GM21717 (cell line): ENCODE results near the gene DBH.
"Not testable (repeated sequence)": the region's sequence is repeated elsewhere in the genome, so short reads cannot be mapped to it uniquely, and the experiment has no call there.

ENCODE experiments used
- ATAC-seq: cut with Tn5 transposase; IDR thresholded peaks from one replicate; pipeline ENCODE4 v1.9.1; 2021; ENCODE audit warnings: mild to moderate bottlenecking, moderate library complexity; ENCODE audit not compliant: unreplicated experiment

The DBH gene

GRCh38 chr9:133661846-133662540 lies 25.8 kb downstream of the DBH start:
- ATAC-seq: no peak

GRCh38 chr9:133664173-133665050 lies 28.2 kb downstream of the DBH start:
- ATAC-seq: no peak

DNA sequence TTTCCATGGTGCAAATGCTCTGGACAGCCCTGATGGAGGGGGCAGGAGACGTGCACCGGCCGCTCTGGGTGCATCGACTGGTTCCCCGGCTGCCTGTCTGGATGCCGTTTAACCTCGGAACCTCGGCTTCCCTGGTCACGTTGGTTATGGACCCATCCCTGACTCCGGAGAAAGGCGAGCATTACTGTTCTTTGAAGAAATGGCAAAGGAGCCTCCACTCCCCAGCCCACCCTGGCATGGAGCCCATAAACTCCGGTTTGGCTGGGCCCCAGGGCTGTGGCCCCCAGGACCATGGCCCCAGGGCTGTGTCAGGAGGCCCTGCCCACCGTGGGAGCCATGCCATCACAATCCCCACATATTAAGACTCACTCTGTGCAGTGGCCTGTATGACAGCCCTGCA lies 28.9 kb downstream of the DBH start:
- no peak for ATAC-seq

GRCh38 chr9:133665535-133665934 lies 29.4 kb downstream of the DBH start:
- no peak for ATAC-seq

DNA sequence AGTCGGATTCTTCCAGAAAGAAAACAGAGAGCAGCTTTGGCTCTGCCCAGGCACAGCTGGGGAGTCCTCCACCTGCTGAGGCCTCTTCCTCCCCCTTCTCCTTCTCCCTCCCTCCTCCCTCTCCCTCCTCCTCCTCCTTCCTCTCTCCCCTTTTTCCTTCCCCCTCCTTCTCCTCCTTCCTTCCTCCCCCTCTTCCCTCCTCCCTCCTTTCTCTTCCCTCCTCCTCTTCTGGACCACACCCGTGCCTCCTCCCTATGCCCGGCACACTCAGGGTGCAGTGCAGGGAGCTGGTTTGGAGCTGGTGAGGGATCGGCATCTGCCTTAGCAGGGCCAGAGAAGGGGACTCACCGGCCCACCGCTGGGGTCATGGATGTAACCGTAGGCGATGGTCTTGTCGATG lies 30.2 kb downstream of the DBH start:
- no peak for ATAC-seq

- no peak for ATAC-seq
Observed at GRCh38 chr9:133666845-133667244, 30.7 kb downstream of the DBH start.

DNA sequence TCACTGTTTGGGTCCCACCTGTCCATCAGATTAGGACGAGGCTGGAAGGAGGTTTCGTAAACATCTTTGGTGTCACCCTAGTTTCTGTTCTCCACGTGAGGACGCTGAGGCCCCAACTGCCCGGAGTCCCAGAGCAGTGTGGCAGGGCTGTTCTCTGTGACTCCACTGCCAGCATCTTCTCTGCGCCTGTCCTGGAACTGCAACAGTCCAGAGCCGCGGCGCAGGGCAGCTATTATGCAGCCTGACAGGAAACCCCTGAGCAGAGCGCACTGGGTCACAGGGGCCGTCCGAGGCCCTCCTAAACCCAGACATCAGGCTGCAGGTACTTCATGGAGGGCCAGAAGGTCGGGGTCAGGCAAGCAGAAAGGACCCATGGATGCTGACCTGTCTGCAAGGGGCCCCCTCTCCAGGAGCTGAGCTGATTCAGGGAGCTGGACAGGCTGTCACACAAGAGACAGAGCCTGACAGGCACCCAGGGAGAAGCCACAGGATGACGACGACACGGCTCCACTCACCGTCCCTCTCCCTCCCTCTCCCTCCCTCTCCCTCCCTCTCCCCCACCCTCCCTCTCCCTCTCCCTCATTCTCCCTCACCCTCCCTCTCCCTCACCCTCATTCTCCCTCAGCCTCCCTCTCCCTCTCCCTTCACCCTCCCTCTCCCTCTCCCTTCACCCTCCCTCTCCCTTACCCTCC lies 31.7 kb downstream of the DBH start:
- ATAC-seq: no peak

GRCh38 chr9:133669182-133669801 lies 33.1 kb downstream of the DBH start:
- ATAC-seq: no peak

DNA sequence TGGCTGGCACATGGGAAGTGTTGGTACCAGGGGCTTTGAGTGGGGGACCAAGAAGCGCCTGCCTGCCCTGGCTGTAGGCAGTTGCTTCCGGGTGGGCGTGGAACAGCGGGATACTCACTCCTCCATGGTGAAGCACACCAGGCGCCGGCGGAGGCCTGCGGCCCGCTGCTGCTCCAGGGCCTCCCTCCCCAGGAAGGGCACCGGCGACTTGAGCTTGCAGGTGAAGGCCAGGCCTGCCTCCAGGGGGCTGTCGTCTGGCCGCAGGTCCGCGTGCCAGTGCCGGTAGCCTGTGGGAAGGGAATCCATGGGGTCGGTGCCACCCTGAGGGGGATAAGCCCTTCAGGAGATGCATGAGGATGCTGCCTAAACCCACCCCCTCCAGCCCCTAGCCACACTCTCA lies 34.3 kb downstream of the DBH start:
- no peak for ATAC-seq

DNA sequence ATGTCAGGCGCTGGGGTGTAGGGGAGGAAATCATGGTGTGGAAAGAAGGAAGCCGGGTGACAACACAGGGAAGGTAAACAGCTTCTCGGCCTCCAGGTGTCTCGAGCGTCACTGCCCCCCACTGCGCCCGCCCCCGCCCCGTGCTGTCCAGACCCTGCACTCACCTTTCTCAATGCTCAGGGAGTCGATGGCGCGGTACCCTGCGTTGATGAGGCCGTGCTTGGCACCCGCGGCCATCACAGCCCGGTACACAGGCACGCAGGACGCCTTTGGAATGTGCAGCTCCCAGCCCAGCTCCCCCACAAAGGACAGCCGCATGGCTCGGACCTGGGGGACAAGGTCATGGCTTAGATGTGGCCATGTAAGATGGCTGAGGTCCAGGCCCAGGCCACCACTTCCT lies 35.2 kb downstream of the DBH start:
- no peak for ATAC-seq

DNA sequence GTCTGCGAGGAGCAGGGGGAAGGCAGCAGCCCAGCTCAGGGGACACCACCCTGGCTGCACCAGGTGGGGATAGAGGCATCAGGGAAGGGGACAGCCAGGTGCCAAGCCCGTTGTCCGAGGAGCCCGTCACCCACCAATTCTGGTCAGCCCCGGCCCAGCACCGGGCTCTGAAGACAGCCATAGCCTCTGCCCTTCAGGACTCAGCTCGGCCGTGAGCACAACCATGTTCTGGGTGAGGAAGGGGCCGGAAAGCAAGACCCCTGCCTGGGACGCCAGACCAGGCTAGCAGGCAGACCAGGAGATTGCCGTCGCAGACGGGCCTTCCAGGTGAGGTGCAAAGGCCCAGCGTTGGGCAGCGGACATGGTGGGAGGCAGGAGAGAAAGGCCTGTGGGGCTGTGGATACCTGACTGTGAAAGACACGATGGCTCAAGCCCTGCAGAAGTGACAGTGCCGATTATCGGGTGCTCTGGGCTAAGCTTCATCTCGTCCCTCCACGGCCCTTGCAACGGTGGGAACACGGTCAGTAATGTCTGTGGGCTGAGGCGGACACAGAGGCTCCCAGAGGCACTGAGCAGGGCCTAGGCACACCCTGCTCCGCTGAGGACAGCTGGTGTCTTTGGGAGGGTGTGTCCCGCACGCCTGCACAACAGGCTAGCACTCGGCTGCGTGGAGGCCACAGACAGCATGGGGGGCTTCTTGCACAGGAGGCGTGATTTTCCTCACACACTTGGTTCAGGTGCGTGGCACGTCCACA lies 36.5 kb downstream of the DBH start:
- no peak for ATAC-seq

- ATAC-seq: no peak
Observed at GRCh38 chr9:133673258-133673655, 37.1 kb downstream of the DBH start.

GRCh38 chr9:133674091-133674490 lies 37.9 kb downstream of the DBH start:
- no peak for ATAC-seq

- ATAC-seq: not testable (repeated sequence)
Observed at GRCh38 chr9:133675796-133676195, 39.6 kb downstream of the DBH start.

- no peak for ATAC-seq
Observed at GRCh38 chr9:133676450-133676849, 40.3 kb downstream of the DBH start.

DNA sequence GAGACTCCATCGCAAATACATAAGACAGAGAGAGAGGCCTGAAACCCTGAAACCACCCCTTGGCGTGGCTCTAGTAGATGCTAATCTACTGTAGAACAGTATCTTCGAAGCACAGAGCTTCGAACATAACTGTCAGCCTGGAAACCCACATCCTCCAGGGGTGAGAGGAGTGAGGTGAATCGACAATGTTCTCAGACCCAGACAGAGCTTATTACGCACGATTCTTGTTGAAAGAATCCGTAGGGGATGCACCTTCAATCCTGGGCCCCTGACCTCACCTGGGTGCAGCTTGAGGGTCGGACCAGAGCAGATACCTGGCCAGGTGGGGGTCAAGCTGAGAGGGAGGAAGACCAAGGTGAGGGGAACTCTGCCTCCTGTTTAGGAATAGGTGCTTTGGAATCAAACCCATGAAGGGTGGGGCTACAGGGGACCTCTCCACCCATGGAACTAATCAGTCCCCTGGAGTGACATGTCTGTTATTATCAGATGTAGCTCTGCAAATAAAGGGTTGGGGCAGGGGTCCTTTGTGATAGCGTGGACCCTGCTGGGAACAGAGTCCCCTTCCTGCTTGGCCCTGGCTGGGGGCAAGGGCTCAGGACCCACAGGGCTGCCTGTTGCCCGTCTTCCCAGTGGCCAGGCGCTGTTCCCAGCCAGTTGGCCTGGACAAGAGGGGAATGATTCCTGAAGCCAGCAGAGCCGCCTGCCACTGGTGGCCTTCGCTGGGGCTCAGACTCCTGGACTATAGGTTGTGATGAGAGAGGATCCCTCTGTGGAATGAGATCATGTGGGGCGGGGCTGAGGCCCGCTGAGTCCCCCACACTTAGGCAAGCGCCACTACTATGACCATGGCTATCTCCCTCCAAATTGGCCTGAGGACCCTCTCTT lies 41.2 kb downstream of the DBH start:
- ATAC-seq: no peak

DNA sequence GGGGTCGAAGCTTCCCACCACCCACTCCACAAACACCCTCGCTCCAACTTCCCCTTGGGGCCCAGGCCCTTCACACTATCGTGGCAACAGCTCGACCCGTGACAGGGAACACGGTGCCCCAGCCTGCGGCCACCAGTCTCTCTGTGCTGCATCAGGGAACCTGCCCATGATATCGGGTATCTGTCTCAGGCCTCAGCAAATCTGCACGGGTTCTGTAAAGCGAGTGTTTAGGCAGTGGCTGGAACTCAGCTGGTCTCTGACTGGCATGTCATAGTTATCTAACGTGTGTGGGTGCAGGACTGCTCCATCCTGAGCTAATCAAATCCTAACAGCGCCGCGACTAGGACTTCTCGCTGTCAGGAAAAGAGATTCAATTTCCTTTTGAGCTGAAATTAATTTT lies 42.9 kb downstream of the DBH start:
- no peak for ATAC-seq

DNA sequence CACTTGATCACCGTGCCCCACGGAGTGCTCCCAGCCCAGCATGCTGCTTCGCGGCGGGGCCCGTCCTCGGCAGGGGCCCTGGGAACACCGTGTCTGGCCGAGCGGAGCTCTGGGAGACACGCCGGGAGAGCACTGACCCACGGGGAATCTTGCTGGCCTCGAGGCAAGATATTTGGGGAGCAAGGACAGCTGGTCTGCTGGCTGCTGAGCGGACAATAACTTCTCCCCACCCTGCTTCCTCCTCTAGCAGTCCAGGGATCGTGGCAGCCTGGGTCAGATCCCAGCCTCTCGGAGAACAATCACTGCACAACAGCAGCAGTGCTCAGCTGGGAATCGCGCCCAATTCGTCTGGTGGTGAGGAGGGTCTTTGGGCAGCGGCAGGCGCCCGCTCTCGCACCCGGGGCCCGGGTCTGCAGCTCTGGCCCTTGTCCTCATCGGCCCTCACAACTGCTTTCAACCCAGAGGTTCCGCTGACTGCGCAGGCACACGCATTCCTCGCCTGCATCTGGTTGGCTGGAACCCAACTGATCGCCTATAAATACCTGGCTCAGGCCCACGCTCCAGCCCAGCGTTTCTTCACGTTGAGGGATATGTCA lies 43.4 kb downstream of the DBH start:
- no peak for ATAC-seq

DNA sequence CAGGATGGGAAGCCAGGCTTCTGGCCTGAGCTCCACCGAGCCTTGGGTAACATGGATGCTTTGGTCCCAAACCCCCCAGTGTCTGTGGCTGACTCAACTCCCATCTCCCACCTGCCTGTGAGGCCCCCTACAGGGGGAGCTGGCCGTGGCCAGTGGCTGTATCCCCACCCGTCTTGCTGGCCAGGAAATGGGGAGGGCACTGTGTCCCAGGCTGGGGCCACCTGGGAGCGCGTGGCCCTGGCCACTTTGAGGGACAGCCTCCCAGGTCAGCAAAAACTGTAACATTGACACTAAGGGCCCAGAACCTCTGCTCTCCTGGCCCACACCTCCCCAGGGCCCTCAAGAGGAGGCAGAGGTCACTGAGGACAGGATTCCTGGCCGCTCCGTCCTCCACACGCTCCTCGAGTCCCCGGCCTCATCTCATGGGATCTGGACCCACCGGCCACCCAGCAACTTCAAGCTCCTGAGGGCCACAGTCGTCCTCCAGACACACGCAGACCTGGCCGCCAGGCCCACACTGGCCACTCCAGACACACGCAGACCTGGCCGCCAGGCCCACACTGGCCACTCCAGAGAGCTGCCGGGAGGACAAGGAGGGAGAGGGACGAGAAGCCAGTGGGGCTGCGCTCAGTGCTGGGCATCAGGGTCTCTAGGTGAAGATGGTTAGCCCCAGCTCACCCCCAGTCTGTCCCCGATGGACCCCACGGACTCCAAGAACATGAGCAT lies 44.2 kb downstream of the DBH start:
- ATAC-seq: no peak
